ENCODE results near the gene KYAT1.

The KYAT1 gene

DNA sequence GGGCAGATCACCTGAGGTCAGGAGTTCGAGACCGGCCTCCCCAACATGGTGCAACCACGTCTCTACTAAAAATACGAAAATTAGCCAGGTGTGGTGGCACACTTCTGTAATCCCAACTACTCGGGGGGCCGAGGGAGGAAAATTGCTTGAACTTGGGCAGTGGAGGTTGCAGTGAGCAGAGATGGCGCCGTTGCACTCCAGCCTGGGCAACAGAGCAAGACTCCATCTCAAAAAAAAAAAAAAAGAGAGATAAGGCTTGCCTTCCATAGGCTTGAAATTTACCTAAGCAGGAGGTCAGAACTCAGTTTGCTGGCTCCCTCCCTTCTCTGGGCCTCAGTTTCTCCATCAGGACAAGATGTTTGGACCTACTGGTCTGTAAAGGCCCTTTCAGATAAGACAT is 53.5 kb downstream of the KYAT1 start:
- TF ChIP-seq POLR2A (IDR thresholded peaks at IDR 0.05; ENCODE audit: low read length) (no peak), GATA1 (IDR thresholded peaks at IDR 0.05; ENCODE audit: low read depth, low read length) (no peak)
- DNase-seq, result peak in 1 of 2 experiments; percentile 19

- no peak for TF ChIP-seq GATA1 (IDR thresholded peaks at IDR 0.05; ENCODE audit: low read depth, low read length)
- no peak for TF ChIP-seq POLR2A (IDR thresholded peaks at IDR 0.05; ENCODE audit: low read length)
- DNase-seq, result no peak
Observed at GRCh38 chr9:128825923-128826700, 55.6 kb downstream of the KYAT1 start.

GRCh38 chr9:128824911-128825310 is 56.8 kb downstream of the KYAT1 start:
- DNase-seq, result no peak
- TF ChIP-seq POLR2A (IDR thresholded peaks at IDR 0.05; ENCODE audit: low read length), result no peak
- TF ChIP-seq GATA1 (IDR thresholded peaks at IDR 0.05; ENCODE audit: low read depth, low read length), result no peak

- no peak for DNase-seq
- no peak for TF ChIP-seq POLR2A (IDR thresholded peaks at IDR 0.05; ENCODE audit: low read length)
- no peak for TF ChIP-seq GATA1 (IDR thresholded peaks at IDR 0.05; ENCODE audit: low read depth, low read length)
Observed at GRCh38 chr9:128823903-128824406, 57.8 kb downstream of the KYAT1 start.

GRCh38 chr9:128823362-128823902 is 58.3 kb downstream of the KYAT1 start:
- no peak for TF ChIP-seq POLR2A (IDR thresholded peaks at IDR 0.05; ENCODE audit: low read length)
- no peak for TF ChIP-seq GATA1 (IDR thresholded peaks at IDR 0.05; ENCODE audit: low read depth, low read length)
- DNase-seq, result no peak

DNA sequence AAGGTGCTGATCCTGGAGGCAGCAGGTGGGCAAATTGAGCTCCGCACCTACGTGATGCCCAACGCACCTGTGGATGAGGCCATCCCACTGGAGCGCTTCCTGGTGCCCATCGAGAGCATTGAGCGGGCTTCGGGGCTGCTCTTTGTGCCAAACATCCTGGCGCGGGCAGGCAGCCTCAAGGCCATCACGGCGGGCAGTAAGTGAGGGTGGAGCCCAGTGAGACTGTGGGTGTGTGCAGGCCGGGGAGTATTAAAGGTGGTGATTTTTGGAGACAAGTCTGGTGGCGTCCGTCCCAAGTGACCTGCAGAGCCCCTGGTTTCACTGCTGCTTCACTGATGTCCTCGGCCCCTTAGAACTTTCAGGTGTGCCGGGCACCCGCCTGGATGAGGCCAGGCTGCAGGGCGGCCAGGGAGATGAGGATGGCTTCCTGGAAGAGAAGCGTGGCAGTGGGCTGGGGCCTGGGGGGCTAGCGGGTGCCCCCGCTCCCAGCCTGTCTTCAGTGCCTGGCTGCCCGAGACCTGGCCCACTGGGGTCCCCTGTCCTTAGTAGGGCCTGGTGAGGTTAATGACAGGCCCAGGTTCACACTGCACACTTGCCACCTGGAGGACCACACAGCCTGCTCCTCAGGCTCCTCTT is 59.2 kb downstream of the KYAT1 start:
- TF ChIP-seq GATA1 (IDR thresholded peaks at IDR 0.05; ENCODE audit: low read depth, low read length), result no peak
- peak; percentile 2 for TF ChIP-seq POLR2A (IDR thresholded peaks at IDR 0.05; ENCODE audit: low read length)
- DNase-seq, result no peak

DNA sequence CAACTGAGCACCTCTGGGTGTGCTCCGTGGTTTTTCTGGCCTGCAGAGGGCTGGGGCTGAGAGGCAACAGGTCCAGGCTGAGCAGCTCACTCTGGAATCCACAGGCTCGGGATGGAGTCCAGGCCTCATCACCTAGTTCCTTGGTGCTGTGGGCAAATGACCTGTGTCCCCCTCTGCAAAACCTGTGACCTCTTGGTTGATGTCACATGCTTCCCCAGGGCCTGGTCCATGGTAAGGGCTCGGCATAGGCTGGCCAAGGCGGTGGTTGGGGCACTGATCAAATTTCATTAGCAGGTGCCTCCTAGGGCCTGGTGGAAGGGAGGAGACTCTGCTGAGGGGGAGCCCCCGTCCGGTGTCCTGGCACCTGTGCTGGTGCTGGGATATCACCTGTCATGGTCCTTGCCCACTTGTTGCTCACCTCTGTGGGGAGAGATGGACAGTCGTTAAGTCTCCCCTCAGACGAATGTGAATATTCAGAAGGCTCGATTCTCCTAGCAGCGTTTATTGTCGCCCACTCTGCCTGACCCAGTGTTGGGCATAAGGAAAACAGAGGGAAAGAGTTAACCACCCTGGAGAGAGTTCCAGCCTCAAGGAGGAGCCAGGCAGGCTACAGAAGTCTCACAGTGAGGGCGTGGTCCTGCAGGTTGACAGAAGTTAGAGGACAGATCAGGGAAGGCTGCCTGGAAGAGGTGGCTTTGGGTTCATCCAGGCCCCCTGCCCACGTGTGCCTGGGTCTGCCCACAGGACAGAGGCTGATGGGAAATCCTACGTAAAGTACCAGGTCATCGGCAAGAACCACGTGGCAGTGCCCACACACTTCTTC is 60.0 kb downstream of the KYAT1 start:
- DNase-seq, result no peak
- TF ChIP-seq GATA1 (IDR thresholded peaks at IDR 0.05; ENCODE audit: low read depth, low read length) (no peak), POLR2A (IDR thresholded peaks at IDR 0.05; ENCODE audit: low read length) (no peak)

GRCh38 chr9:128820665-128821583 is 60.8 kb downstream of the KYAT1 start:
- TF ChIP-seq POLR2A (IDR thresholded peaks at IDR 0.05; ENCODE audit: low read length), result no peak
- no peak for TF ChIP-seq GATA1 (IDR thresholded peaks at IDR 0.05; ENCODE audit: low read depth, low read length)
- no peak for DNase-seq

- TF ChIP-seq POLR2A (IDR thresholded peaks at IDR 0.05; ENCODE audit: low read length) (no peak), GATA1 (IDR thresholded peaks at IDR 0.05; ENCODE audit: low read depth, low read length) (no peak)
- peak; percentile 37 to 57 for DNase-seq
Observed at GRCh38 chr9:128819716-128820664, 61.8 kb downstream of the KYAT1 start.

DNA sequence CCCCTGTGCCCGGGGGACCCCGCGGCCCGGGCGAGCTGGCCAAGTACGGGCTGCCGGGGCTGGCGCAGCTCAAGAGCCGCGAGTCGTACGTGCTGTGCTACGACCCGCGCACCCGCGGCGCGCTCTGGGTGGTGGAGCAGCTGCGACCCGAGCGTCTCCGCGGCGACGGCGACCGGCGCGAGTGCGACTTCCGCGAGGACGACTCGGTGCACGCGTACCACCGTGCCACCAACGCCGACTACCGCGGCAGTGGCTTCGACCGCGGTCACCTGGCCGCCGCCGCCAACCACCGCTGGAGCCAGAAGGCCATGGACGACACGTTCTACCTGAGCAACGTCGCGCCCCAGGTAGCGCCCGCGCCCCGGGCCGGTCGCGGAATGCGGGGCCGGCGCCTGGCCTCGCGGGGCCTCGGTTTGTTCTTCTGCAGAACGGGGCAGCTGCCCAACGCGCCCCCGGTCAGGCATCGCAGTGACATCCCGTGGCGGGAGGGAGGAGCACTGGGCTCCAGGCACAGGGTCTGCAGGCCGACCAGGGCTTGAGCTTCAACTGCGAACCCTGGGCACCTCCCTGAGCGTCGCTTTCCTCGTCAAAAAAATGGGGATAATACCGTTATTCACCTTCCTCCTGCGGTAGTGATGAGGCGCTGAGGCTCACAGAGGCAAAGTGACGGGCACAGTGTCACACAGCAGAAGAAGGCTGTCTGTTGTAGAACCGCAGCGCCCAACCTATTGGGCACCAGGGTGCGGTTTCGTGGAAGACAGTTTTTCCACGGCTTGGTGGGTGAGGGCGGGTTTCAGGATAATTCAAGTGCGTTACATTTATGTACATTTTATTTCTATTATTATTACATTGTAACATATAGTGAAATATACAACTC is 62.7 kb downstream of the KYAT1 start:
- peak in 1 of 2 experiments; percentile 57 for DNase-seq
- TF ChIP-seq GATA1 (IDR thresholded peaks at IDR 0.05; ENCODE audit: low read depth, low read length) (no peak), POLR2A (IDR thresholded peaks at IDR 0.05; ENCODE audit: low read length) (no peak)

Data from erythroblast (primary cell).